GM13977 (cell line): ENCODE results near the gene FJX1.
A peak's percentile ranks its signal among the peaks of the same experiment; 100 is the strongest.

ENCODE experiments used
- DNase-seq: peaks from one replicate; pipeline ENCODE4 v3.0.0; 2012; ENCODE audit warnings: low spot score
- CTCF ChIP-seq: IDR thresholded peaks from 2 replicates; pipeline ENCODE4 v1.5.1; 2012; ENCODE audit warnings: mild to moderate bottlenecking, control low read depth; ENCODE audit not compliant: insufficient read depth; ENCODE audit errors: extremely low read depth, missing control alignments
- in situ Hi-C: fragments of 300-500 bp; cut with MboI; formaldehyde crosslinking; loops from one replicate; pipeline ENCODE4 v1.12.0; 2022; ENCODE audit warnings: low sequenced_read_pairs, low pct_unique_long_range_greater_than_20kb, mixed read lengths, inconsistent platforms; ENCODE audit not compliant: unreplicated experiment

FJX1 gene

GRCh38 chr11:35614939-35615569 lies 3.2 kb upstream of the FJX1 start:
- TF ChIP-seq CTCF, result no peak
- no peak for DNase-seq
- in situ Hi-C loops, result loop anchor here (10.0 kb wide), 3 partner anchors 210 to 650 kb away; no protein-coding TSS in a partner anchor

- in situ Hi-C loops, result loop anchor here (10.0 kb wide), 3 partner anchors 209 to 649 kb away; no protein-coding TSS in a partner anchor
- TF ChIP-seq CTCF, result peak; percentile 69
- DNase-seq, result peak; percentile 69
Observed at GRCh38 chr11:35615921-35616900, 2.0 kb upstream of the FJX1 start.

GRCh38 chr11:35617316-35617686 lies 959 bp upstream of the FJX1 start:
- no peak for DNase-seq
- TF ChIP-seq CTCF, result no peak
- in situ Hi-C loops, result loop anchor here (10.0 kb wide), 3 partner anchors 208 to 648 kb away; no protein-coding TSS in a partner anchor

- in situ Hi-C loops, result loop anchor here (10.0 kb wide), 3 partner anchors 206 to 646 kb away; no protein-coding TSS in a partner anchor
- peak; percentile 74 for DNase-seq
- TF ChIP-seq CTCF, result no peak
Observed at GRCh38 chr11:35618497-35619115, 346 bp downstream of the FJX1 start.

- TF ChIP-seq CTCF, result no peak
- peak; percentile 66 for DNase-seq
- in situ Hi-C loops, result loop anchor here (10.0 kb wide), 3 partner anchors 206 to 646 kb away; no protein-coding TSS in a partner anchor
Observed at GRCh38 chr11:35619116-35619854, 1.0 kb downstream of the FJX1 start.
